GM12864 (cell line): Measurements from ENCODE around the gene UNC79.

Experiments
- DNase-seq: peaks from one replicate; pipeline ENCODE4 v3.0.0-alpha.2; 2011; ENCODE audit warnings: low read depth
- H3K4me3 ChIP-seq: 2 replicates; pipeline ENCODE4 v1.5.1; 2011; ENCODE audit warnings: mild to moderate bottlenecking, low read depth, low read length, control low read depth
- CTCF ChIP-seq: IDR thresholded peaks from 2 replicates; pipeline ENCODE4 v1.5.1; 2011; ENCODE audit warnings: low read depth, mild to moderate bottlenecking, moderate library complexity, low read length, control low read depth, inconsistent platforms; ENCODE audit errors: missing control alignments

The UNC79 gene

GRCh38 chr14:93533437-93533836 is 102.7 kb downstream of the UNC79 start:
- TF ChIP-seq CTCF, result no peak
- no peak overlapping the region for H3K4me3 ChIP-seq
- no peak for DNase-seq

GRCh38 chr14:93533842-93534241 is 103.1 kb downstream of the UNC79 start:
- TF ChIP-seq CTCF, result no peak
- no peak overlapping the region for H3K4me3 ChIP-seq
- DNase-seq, result no peak

GRCh38 chr14:93535537-93535936 is 104.8 kb downstream of the UNC79 start:
- TF ChIP-seq CTCF, result no peak
- no peak overlapping the region for H3K4me3 ChIP-seq
- DNase-seq, result no peak

GRCh38 chr14:93536945-93537344 is 106.2 kb downstream of the UNC79 start:
- no peak for DNase-seq
- no peak for TF ChIP-seq CTCF
- H3K4me3 ChIP-seq, result no peak overlapping the region

- no peak for TF ChIP-seq CTCF
- DNase-seq, result no peak
- H3K4me3 ChIP-seq, result no peak overlapping the region
Observed at GRCh38 chr14:93537951-93538350, 107.2 kb downstream of the UNC79 start.

- no peak for TF ChIP-seq CTCF
- no peak for DNase-seq
- no peak overlapping the region for H3K4me3 ChIP-seq
Observed at GRCh38 chr14:93538413-93538812, 107.7 kb downstream of the UNC79 start.

- no peak for TF ChIP-seq CTCF
- no peak for DNase-seq
- H3K4me3 ChIP-seq, result no peak overlapping the region
Observed at GRCh38 chr14:93540235-93540634, 109.5 kb downstream of the UNC79 start.
